GM12873 (cell line): ENCODE data around the gene GZMM.

Experiments
- TF ChIP-seq, protein P1 (sequence below): IDR thresholded peaks from 2 replicates; pipeline ENCODE4 v1.5.1; 2012; ENCODE audit warnings: low read depth, mild to moderate bottlenecking, moderate library complexity, low read length, control low read depth; ENCODE audit not compliant: insufficient read depth; ENCODE audit errors: missing control alignments

The GZMM gene

DNA sequence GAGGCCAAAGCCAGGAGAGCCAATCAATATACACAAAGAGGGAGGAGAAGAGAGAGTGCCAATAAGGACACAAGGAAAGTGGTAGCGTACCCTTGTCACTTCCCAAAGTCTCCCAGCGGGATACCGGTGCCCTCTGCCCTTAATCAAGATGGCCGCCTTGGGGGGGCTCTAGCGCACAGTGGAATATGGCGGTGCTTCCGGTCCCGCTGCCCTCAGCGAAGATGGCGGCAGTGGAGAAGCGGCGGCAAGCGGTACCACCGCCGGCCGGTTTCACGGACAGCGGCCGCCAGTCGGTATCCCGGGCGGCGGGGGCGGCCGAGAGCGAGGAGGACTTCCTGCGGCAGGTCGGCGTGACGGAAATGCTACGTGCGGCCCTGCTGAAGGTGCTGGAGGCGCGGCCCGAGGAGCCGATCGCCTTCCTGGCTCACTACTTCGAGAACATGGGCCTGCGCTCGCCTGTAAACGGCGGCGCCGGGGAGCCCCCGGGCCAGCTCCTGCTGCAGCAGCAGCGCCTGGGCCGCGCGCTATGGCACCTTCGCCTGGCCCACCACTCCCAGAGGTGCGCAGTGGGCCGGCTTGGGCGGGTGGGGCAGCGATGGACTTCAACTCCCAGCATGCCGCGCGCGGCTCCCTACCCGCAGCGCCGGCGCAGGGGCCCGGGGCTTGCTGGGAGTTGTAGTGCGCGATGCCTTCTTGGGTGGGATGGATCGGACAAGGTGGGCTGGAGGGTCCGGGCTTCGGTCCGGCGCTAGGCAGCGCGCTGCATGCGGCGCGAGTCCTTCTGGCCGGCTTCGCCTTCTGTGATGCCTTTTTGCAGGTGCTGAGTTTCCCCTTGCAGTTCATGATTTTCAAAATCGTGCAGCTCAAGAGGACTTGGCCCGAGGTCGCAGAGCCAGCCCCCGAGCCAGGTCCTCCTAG lies 36.3 kb upstream of the GZMM start, which contains the start of gene TPGS1:
TPGS1 (plus strand) TSS at position 212 of the 918 bp plus-strand sequence; CDS start at position 222, 10 bp downstream.
- TF ChIP-seq, protein P1, sequence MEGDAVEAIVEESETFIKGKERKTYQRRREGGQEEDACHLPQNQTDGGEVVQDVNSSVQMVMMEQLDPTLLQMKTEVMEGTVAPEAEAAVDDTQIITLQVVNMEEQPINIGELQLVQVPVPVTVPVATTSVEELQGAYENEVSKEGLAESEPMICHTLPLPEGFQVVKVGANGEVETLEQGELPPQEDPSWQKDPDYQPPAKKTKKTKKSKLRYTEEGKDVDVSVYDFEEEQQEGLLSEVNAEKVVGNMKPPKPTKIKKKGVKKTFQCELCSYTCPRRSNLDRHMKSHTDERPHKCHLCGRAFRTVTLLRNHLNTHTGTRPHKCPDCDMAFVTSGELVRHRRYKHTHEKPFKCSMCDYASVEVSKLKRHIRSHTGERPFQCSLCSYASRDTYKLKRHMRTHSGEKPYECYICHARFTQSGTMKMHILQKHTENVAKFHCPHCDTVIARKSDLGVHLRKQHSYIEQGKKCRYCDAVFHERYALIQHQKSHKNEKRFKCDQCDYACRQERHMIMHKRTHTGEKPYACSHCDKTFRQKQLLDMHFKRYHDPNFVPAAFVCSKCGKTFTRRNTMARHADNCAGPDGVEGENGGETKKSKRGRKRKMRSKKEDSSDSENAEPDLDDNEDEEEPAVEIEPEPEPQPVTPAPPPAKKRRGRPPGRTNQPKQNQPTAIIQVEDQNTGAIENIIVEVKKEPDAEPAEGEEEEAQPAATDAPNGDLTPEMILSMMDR, result no peak

- TF ChIP-seq, protein P1, result no peak
These were observed 35.4 kb upstream of the GZMM start for GRCh38 chr19:508204-509150.

DNA sequence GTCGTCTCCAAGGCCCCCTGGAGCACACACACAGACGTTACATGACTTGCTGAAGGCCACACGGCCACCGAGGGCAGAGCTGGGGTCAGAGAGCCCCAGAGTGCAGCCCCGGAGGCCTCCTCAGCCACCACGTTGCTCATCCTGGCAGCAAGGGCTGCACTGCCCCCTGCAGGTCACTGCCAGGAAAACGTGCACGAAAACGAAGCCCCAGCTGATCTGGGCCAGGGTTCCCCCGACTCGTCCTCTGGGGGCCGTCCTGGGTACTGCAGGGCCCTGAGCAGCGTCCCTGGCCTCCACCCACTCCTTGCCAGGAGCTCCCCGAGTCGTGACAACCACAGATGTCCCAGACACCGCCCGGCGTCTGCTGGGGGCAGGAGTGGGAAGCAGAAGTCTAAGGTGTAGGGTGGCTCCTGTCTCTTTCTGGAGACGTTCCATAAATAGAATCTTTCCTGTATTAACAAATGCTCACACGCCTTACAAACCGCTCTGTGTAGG lies 33.2 kb upstream of the GZMM start:
- TF ChIP-seq, protein P1, result peak; percentile 100

GRCh38 chr19:511101-511851 lies 32.6 kb upstream of the GZMM start:
- TF ChIP-seq, protein P1, result no peak

GRCh38 chr19:512547-513365 lies 31.1 kb upstream of the GZMM start:
- TF ChIP-seq, protein P1, result no peak

GRCh38 chr19:513368-514165 lies 30.3 kb upstream of the GZMM start:
- TF ChIP-seq, protein P1, result no peak
